Keratinocyte (primary cell): ENCODE data around the gene RSPH9. TPM values are rescaled to one million over a fixed set of nuclear protein-coding genes. Genes with fewer than 3 reads are reported as not detected.

ENCODE experiments used
- DNase-seq: peaks from one replicate; pipeline ENCODE4 v3.0.0-alpha.2; 2011; ENCODE audit warnings: low read depth, missing footprints, low spot score
- FAIRE-seq: peaks from 2 replicates; lab custom pipeline; 2011; peaks lifted over from hg19 to GRCh38; lab: Jason Lieb, UNC
- H2AFZ ChIP-seq: 2 replicates; pipeline ENCODE4 v1.6.0; 2012; ENCODE audit warnings: low read length, control low read depth, inconsistent platforms; ENCODE audit not compliant: control insufficient read depth
- H3K27ac ChIP-seq: 2 replicates; pipeline ENCODE4 v1.5.1; 2011; ENCODE audit warnings: low read length; ENCODE audit not compliant: control insufficient read depth, insufficient read depth
- H3K27me3 ChIP-seq: 3 replicates; pipeline ENCODE4 v1.6.0; 2011; ENCODE audit warnings: low read length; ENCODE audit not compliant: control insufficient read depth, insufficient read depth; ENCODE audit errors: extremely low read depth
- H3K36me3 ChIP-seq, 2 experiments: 2 replicates in 1 of 2; 3 replicates in 1 of 2; pipeline ENCODE4 v1.5.1; 2011; ENCODE audit warnings: low read length in 2 of 2, mild to moderate bottlenecking in 1 of 2; ENCODE audit not compliant: control insufficient read depth in 2 of 2, insufficient read depth in 2 of 2; ENCODE audit errors: extremely low read depth in 1 of 2
- H3K4me1 ChIP-seq: 3 replicates; pipeline ENCODE4 v1.5.1; 2011; ENCODE audit warnings: low read length; ENCODE audit not compliant: control insufficient read depth, insufficient read depth; ENCODE audit errors: extremely low read depth
- H3K4me2 ChIP-seq: 3 replicates; pipeline ENCODE4 v1.6.0; 2011; ENCODE audit warnings: low read depth, low read length; ENCODE audit not compliant: control insufficient read depth, insufficient read depth; ENCODE audit errors: extremely low read depth
- H3K4me3 ChIP-seq, 3 experiments: fragments of 200-600 bp in 1 of 3; sonication (generic) in 1 of 3; 2 replicates in 2 of 3; 3 replicates in 1 of 3; pipeline ENCODE4 v1.5.1; 2011 to 2016; ENCODE audit warnings: low read length in 3 of 3, mild to moderate bottlenecking in 3 of 3, control low read depth in 2 of 3, inconsistent platforms in 1 of 3, low read depth in 1 of 3, mixed read lengths in 1 of 3, mixed run types in 1 of 3, moderate library complexity in 1 of 3; ENCODE audit not compliant: control insufficient read depth in 2 of 3, insufficient read depth in 2 of 3; ENCODE audit errors: extremely low read depth in 1 of 3
- H3K79me2 ChIP-seq: 2 replicates; pipeline ENCODE4 v1.6.0; 2012; ENCODE audit warnings: low read length; ENCODE audit not compliant: control insufficient read depth, insufficient read depth
- H3K9ac ChIP-seq: 3 replicates; pipeline ENCODE4 v1.6.0; 2011; ENCODE audit warnings: low read length; ENCODE audit not compliant: control insufficient read depth, insufficient read depth; ENCODE audit errors: extremely low read depth
- H3K9me1 ChIP-seq: 3 replicates; pipeline ENCODE4 v1.6.0; 2011; ENCODE audit warnings: low read length; ENCODE audit not compliant: control insufficient read depth, insufficient read depth; ENCODE audit errors: extremely low read depth
- H3K9me3 ChIP-seq: 2 replicates; pipeline ENCODE4 v1.5.1; 2012; ENCODE audit warnings: low read depth, low read length; ENCODE audit not compliant: control insufficient read depth
- H4K20me1 ChIP-seq: 3 replicates; pipeline ENCODE4 v1.6.0; 2011; ENCODE audit warnings: low read length; ENCODE audit not compliant: control insufficient read depth, insufficient read depth; ENCODE audit errors: extremely low read depth
- CTCF ChIP-seq, 3 experiments: IDR thresholded peaks in 1 of 3; conservative IDR thresholded peaks in 1 of 3; optimal IDR thresholded peaks in 1 of 3; 2 replicates in 2 of 3; 3 replicates in 1 of 3; pipeline versions ENCODE3 to v1.5.1; 2011; ENCODE audit warnings: low read length in 3 of 3, mild to moderate bottlenecking in 3 of 3, moderate library complexity in 2 of 3, control low read depth in 1 of 3, inconsistent platforms in 1 of 3; ENCODE audit not compliant: insufficient read depth in 2 of 3; ENCODE audit errors: extremely low read depth in 1 of 3
- EZH2 ChIP-seq: IDR thresholded peaks from one replicate; pipeline ENCODE4 v1.6.1; 2012; ENCODE audit warnings: inconsistent platforms, mild to moderate bottlenecking, low read length, moderate library complexity
- dilution Hi-C: fragments of 300-500 bp; cut with MboI; formaldehyde crosslinking; loops from one replicate; pipeline ENCODE4 v1.7.0; 2020; ENCODE audit warnings: low sequenced_read_pairs; ENCODE audit not compliant: extremely low pct_ligation_motif_present
- polyA plus RNA-seq, 5 experiments: library from polyadenylated mRNA; depleted of rRNA in 3 of 5; stranded (reverse) in 3 of 5; stranded (forward) in 1 of 5; unstranded in 1 of 5; fragments of >200 nt; gene quantifications; 1 replicate in 1 of 5; 2 replicates in 3 of 5; 3 replicates in 1 of 5; pipeline versions ENCODE4 v1.2.1 to v1.2.3, GENCODE V29; 2011 to 2012; ENCODE audit warnings: missing spikeins in 2 of 5, low read depth in 1 of 5, low replicate concordance in 1 of 5

The RSPH9 gene
- polyA plus RNA-seq, 1 donor (not counting 4 experiments of a cell fraction or from before 2014, with no cell fraction given) = not detected

- Histone ChIP-seq H3K9me1 (no peaks in the 10 kb centered on the region), H3K79me2 (no peaks in the 10 kb centered on the region), H3K27ac (no peak overlapping the region), H3K9ac (no peak overlapping the region), H4K20me1 (no peaks in the 10 kb centered on the region), H3K36me3 (no peaks in the 10 kb centered on the region), H3K4me2 (no peak overlapping the region), H3K27me3 (peaks cover 5% of the 10 kb centered on the region), H3K4me3 (no peak overlapping the region), H2AFZ (no peak overlapping the region), H3K4me1 (no peaks in the 10 kb centered on the region), H3K9me3 (no peaks in the 10 kb centered on the region)
- no peak for TF ChIP-seq CTCF (optimal IDR thresholded peaks at IDR 0.05 in 1 of 3, IDR thresholded peaks at IDR 0.05 in 1 of 3, conservative IDR thresholded peaks at IDR 0.05 in 1 of 3; ENCODE audit: extremely low read depth in 1 of 3, insufficient read depth in 2 of 3, low read length in 3 of 3)
- no peak for TF ChIP-seq EZH2
- FAIRE-seq (no peak), DNase-seq (no peak)
- dilution Hi-C loops = no loop called here
Observed at GRCh38 chr6:43712579-43712978, 67.7 kb downstream of the RSPH9 start.

GRCh38 chr6:43713643-43714310, 68.9 kb downstream of the RSPH9 start:
- no peak overlapping the region for H3K4me3 ChIP-seq
- H2AFZ ChIP-seq = no peak overlapping the region
- no peaks in the 10 kb centered on the region for H3K4me1 ChIP-seq
- no peak overlapping the region for H3K4me2 ChIP-seq
- H3K27ac ChIP-seq = no peak overlapping the region
- H3K27me3 ChIP-seq = peaks cover 5% of the 10 kb centered on the region
- H4K20me1 ChIP-seq = no peaks in the 10 kb centered on the region
- H3K79me2 ChIP-seq = no peaks in the 10 kb centered on the region
- H3K9me1 ChIP-seq = no peaks in the 10 kb centered on the region
- H3K9ac ChIP-seq = no peak overlapping the region
- no peaks in the 10 kb centered on the region for H3K36me3 ChIP-seq
- dilution Hi-C loops = no loop called here
- no peaks in the 10 kb centered on the region for H3K9me3 ChIP-seq
- FAIRE-seq (no peak), DNase-seq (no peak)
- TF ChIP-seq EZH2 = no peak
- no peak for TF ChIP-seq CTCF (optimal IDR thresholded peaks at IDR 0.05 in 1 of 3, IDR thresholded peaks at IDR 0.05 in 1 of 3, conservative IDR thresholded peaks at IDR 0.05 in 1 of 3; ENCODE audit: extremely low read depth in 1 of 3, insufficient read depth in 2 of 3, low read length in 3 of 3)
